SHP77 (cell line): ENCODE results near the gene SMARCD2.
"Not testable (repeated sequence)": the region's sequence is repeated elsewhere in the genome, so short reads cannot be mapped to it uniquely, and the experiment has no call there.

ENCODE experiments used
- DNase-seq, 2 experiments: peaks; one replicate each; lab custom pipeline; 2025; lab: John Stamatoyannopoulos, UW

SMARCD2 gene

DNA sequence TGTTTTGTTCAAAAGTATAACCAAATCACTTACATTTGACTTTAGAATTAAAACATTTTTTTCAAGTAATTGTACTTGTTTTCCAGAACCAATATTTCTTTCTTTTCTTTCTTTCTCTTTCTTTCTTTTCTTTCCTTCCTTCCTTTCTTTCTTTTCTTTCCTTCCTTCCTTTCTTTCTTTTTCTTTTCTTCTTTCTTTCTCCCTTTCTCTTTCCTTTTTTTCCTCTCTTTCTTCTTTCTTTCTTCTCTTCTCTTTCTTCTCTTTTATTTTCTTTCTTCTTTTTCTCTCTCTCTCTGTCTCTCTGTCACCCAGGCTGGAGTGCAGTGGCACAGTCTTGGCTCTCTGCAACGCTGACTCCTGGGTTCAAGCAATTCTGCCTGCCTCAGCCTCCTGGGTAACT lies 41.7 kb downstream of the SMARCD2 start:
- no peak for DNase-seq

DNA sequence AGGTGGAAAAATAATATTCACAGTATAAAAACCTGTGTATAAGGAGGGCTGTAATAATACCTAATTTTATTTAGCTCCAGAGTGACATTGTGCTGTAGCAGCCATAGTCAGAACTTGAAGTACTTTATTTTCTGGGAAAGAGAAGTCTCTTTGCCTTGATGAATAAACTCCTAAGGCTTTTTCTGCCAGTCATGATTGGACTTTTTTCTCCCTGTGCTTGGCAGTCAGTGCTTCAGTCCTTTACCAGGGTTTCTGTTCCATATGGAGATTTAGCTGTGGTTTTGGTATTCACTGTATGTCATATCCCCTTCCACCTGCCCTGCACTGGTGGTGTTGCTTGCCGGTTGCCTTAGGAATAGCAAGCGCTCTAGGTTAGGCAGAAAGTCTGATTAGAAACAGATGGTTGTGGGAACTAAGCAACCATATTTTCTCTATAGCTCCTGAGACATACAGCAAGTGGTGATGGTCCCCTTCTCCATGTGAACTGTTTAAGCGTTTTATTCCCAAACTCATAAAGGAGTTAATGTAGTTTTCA lies 43.8 kb downstream of the SMARCD2 start:
- DNase-seq, result no peak

DNA sequence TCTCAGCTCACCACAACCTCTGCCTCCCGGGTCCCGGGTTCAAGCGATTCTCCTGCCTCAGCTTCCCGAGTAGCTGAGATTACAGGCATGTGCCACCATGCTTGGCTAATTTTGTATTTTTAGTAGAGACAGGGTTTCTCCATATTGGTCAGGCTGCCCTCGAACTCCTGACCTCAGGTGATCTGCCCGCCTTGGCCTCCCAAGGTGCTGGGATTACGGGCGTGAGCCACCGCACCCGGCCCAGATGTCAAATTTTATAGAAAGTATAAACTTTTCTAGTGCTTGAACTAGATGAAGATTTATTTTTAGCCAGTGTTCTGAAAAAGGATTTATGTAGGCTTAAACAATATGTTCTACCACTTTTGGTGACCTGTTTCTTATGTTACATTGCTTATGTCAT lies 46.1 kb downstream of the SMARCD2 start:
- DNase-seq, result not testable (repeated sequence)

DNA sequence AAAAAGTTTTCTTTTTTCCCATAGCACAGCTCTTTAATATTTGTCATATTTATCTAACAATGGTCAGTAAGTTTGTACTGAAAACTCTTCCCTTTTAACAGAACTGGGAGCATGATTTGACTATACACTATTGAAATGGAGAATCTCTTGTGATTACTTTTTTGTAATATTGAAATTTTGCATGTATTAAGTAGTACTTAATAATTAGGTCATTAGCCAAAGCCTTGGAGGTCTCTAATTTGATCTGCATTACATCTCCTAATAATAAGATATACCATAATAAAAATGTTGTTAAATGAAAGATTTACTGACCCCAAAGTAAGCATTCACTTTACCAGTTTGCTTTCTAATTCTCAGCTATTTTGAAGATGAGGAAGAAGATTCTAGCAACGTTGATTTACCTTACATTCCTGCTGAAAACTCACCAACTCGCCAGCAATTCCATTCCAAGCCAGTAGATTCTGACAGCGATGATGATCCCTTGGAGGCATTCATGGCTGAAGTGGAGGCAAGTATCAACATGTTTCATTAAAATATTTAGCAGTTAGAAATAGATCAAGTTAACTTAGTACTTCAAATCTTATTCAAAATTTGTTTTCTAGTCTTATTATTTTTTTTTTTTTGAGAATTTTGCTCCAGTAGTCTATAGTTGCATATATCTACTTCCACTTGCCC lies 50.3 kb downstream of the SMARCD2 start:
- DNase-seq, result no peak

DNA sequence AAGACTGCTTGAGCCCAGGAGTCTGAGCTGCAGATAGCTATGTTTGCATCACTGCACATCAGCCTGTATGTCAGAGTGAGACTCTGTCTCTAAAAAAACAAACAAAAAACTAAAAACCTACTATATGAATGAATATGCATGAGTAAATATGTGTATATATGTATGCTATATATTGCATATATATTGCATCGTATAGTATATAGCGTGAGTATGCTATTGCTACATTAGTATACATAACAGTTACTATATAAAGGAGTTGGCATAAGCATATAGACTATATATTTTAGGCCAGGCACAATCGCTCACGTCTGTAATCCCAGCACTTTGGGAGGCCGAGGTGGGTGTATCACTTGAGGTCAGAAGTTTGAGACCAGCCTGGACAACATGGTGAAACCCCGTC lies 52.4 kb downstream of the SMARCD2 start:
- no peak for DNase-seq

DNA sequence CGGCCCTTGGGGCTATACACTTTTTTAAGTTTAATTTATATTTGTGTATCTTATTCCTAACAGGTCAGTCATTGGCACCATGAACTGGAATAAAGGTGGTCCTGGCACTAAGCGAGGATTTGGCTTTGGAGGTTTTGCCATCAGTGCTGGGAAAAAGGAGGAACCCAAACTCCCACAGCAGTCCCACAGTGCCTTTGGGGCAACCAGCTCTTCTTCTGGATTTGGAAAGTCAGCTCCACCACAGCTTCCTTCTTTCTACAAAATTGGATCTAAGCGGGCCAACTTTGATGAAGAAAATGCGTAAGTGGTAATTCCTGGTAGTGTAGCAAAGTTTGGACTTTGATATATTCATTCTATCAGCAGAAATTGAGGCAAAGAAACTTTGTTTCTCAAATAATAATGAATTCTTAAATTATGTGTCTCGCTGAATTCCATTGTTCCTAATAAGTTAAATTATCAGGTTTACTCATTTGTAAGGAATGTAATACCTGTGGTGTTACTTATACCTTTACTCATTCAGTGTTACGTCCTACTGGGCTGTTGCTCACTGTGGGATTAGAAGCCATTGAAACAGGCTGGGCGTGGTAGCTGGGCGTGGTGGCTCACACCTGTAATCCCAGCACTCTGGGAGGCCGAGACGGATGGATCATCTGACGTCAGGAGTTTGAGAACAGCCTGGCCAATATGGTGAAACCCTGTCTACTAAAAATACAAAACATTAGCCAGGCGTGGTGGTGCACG lies 55.3 kb downstream of the SMARCD2 start:
- no peak for DNase-seq

DNA sequence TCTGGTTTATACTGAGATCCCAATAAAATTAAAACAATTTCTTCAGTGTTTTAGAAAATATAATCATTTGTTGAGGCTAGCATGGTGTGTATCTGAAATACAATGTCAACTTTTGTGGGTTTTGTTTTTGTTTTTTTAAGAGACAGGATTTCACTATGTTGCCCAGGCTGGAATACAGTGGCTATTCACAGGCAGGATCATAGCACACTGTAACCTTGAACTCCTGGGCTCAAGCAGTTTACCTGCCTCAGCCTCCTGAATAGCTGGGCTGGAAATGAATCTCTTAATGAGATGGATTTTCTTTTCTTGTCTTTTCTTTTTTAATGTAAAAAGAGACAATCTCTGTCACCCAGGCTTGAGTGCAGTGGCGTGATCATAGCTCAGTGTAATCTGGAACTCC lies 56.4 kb downstream of the SMARCD2 start:
- DNase-seq, result no peak

DNA sequence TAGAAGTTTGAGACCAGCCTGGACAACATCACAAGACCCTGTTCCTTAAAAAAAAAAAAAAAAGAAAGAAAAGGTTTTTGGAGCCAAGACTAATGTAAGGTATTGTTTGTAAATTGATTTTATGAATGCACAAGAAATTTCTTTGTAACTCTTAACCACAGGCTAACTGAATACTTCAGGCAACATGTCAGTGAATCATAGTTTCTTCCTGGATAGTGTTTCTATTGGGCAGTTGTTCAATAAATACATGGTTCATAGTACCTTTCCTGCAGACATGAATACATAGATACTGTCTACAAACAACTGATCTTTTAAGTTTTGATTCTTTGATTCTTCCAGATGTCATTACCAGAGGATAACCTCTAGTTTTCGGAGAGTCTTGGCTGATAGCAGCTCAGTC lies 56.9 kb downstream of the SMARCD2 start:
- DNase-seq, result no peak

DNA sequence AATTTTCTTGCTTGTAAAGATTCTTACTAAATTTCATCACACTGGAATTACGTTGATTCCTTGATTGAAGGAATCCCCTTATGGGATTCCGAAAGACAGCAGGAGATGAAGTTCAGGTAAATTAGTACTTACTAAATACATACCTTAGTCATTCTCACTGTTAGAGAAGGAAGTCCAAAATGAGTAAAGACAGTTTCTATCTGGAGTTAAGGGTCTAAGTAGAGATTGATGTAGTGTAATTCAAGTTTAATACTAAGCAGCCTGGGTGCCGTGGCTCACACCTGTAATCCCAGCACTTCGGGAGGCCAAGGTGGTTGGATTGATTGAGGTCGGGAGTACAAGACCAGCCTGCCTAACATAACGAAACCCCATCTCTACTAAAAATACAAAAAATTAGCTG lies 59.0 kb downstream of the SMARCD2 start:
- DNase-seq, result no peak
